CD14-positive monocyte (primary cell): ENCODE measurements around the gene ITPK1. TPM values are rescaled to one million over a fixed set of nuclear protein-coding genes. Genes with fewer than 3 reads are reported as not detected.
A peak's percentile ranks its signal among the peaks of the same experiment; 100 is the strongest.

Experiments
- DNase-seq, 3 donors: peaks; one replicate each; pipeline ENCODE4 v3.0.0-alpha.2; 2011 to 2022
- H2AFZ ChIP-seq: 2 replicates; pipeline ENCODE4 v1.6.0; 2012; ENCODE audit warnings: mild to moderate bottlenecking, low read depth, low read length, inconsistent platforms; ENCODE audit not compliant: insufficient read depth, poor library complexity, severe bottlenecking
- H3K27ac ChIP-seq, 2 donors: 1 replicate in 1 of 2; 2 replicates in 1 of 2; pipeline ENCODE4 v1.5.1; 2012 to 2013; ENCODE audit warnings: low read length in 2 of 2, control low read depth in 1 of 2, inconsistent platforms in 1 of 2, low read depth in 1 of 2, mild to moderate bottlenecking in 1 of 2
- H3K27me3 ChIP-seq, 2 donors: one replicate each; pipeline versions ENCODE4 v1.6.0 to v1.6.1; 2011 to 2013; ENCODE audit warnings: low read length in 2 of 2; ENCODE audit not compliant: control insufficient read depth in 2 of 2, insufficient read depth in 2 of 2
- H3K36me3 ChIP-seq, 2 donors: replicated peaks in 1 of 2; 1 replicate in 1 of 2; 2 replicates in 1 of 2; pipeline versions ENCODE4 v1.5.1 to v1.6.1; 2012 to 2013; ENCODE audit warnings: low read length in 2 of 2, control low read depth in 1 of 2, inconsistent platforms in 1 of 2, mild to moderate bottlenecking in 1 of 2; ENCODE audit not compliant: insufficient read depth in 2 of 2, control insufficient read depth in 1 of 2
- H3K4me1 ChIP-seq, 2 donors: 1 replicate in 1 of 2; 2 replicates in 1 of 2; pipeline versions ENCODE4 v1.5.1 to v1.6.1; 2012 to 2013; ENCODE audit warnings: low read length in 2 of 2, control low read depth in 1 of 2, inconsistent platforms in 1 of 2, mild to moderate bottlenecking in 1 of 2, moderate library complexity in 1 of 2; ENCODE audit not compliant: insufficient read depth in 2 of 2, control insufficient read depth in 1 of 2
- H3K4me2 ChIP-seq: replicated peaks from 2 replicates; pipeline ENCODE3; 2012; ENCODE audit warnings: low read length, moderate library complexity, mild to moderate bottlenecking; ENCODE audit not compliant: poor library complexity, severe bottlenecking; ENCODE audit errors: extremely low read depth
- H3K4me3 ChIP-seq, 3 experiments: fragments of 200-600 bp in 1 of 3; sonication (generic) in 1 of 3; replicated peaks in 1 of 3; 1 replicate in 2 of 3; 2 replicates in 1 of 3; pipeline ENCODE4 v1.5.1; 2011 to 2013; ENCODE audit warnings: low read length in 3 of 3, mild to moderate bottlenecking in 3 of 3, control low read depth in 2 of 3, low read depth in 2 of 3, inconsistent platforms in 1 of 3, moderate library complexity in 1 of 3
- H3K79me2 ChIP-seq: 2 replicates; pipeline ENCODE4 v1.6.0; 2012; ENCODE audit warnings: mild to moderate bottlenecking, control low read depth, inconsistent platforms, low read length, moderate library complexity; ENCODE audit not compliant: insufficient read depth
- H3K9ac ChIP-seq: 2 replicates; pipeline ENCODE4 v1.6.0; 2017; ENCODE audit warnings: low read length, mild to moderate bottlenecking; ENCODE audit not compliant: insufficient read depth, poor library complexity, severe bottlenecking
- H3K9me3 ChIP-seq, 2 donors: replicated peaks in 1 of 2; 1 replicate in 1 of 2; 2 replicates in 1 of 2; pipeline versions ENCODE4 v1.5.1 to v1.6.1; 2012 to 2013; ENCODE audit warnings: low read length in 2 of 2, control low read depth in 1 of 2; ENCODE audit not compliant: control insufficient read depth in 1 of 2, insufficient read depth in 1 of 2
- H4K20me1 ChIP-seq: 2 replicates; pipeline ENCODE4 v1.6.0; 2012; ENCODE audit warnings: mild to moderate bottlenecking, low read length, control low read depth, moderate library complexity; ENCODE audit not compliant: insufficient read depth
- H3K27ac Mint-ChIP-seq, 7 donors: one replicate each; pipeline ENCODE4 v1.8.0; 2020; ENCODE audit warnings: mild to moderate bottlenecking in 7 of 7, mixed read lengths in 7 of 7, moderate library complexity in 6 of 7, inconsistent platforms in 2 of 7
- H3K27me3 Mint-ChIP-seq, 3 donors: one replicate each; pipeline ENCODE4 v1.8.0; 2021 to 2022; ENCODE audit warnings: low read depth in 3 of 3, mild to moderate bottlenecking in 3 of 3, mixed read lengths in 3 of 3, moderate library complexity in 3 of 3, inconsistent platforms in 1 of 3
- H3K36me3 Mint-ChIP-seq, 2 donors: one replicate each; pipeline ENCODE4 v1.8.0; 2020; ENCODE audit warnings: mixed read lengths in 2 of 2, inconsistent platforms in 1 of 2, mild to moderate bottlenecking in 1 of 2
- H3K4me1 Mint-ChIP-seq: one replicate; pipeline ENCODE4 v1.8.0; 2020; ENCODE audit warnings: mild to moderate bottlenecking, mixed read lengths
- H3K4me3 Mint-ChIP-seq, 2 donors: one replicate each; pipeline ENCODE4 v1.8.0; 2020; ENCODE audit warnings: mild to moderate bottlenecking in 2 of 2, mixed read lengths in 2 of 2, moderate library complexity in 1 of 2
- H3K9me3 Mint-ChIP-seq, 7 donors: one replicate each; pipeline ENCODE4 v1.8.0; 2020 to 2022; ENCODE audit warnings: mixed read lengths in 7 of 7, mild to moderate bottlenecking in 6 of 7, moderate library complexity in 6 of 7, inconsistent platforms in 2 of 7
- CTCF ChIP-seq: fragments of 200-600 bp; IDR thresholded peaks from one replicate; pipeline ENCODE4 v1.8.0; 2022; ENCODE audit warnings: antibody characterized with exemption, mild to moderate bottlenecking
- WGBS: methylation state at CpG from one replicate; pipeline ENCODE4 v1.1.5; 2013; ENCODE audit warnings: missing lambda C conversion rate; ENCODE audit not compliant: insufficient coverage; 5-methylcytosine and 5-hydroxymethylcytosine counted together
- intact Hi-C, 2 donors: fragments of 100-400 bp; cut with micrococcal nuclease; formaldehyde crosslinking; loops; one replicate each; pipeline versions ENCODE4 v1.15.0 to v1.15.1; 2023
- polyA plus RNA-seq, 3 donors: library from polyadenylated mRNA; depleted of rRNA in 1 of 3; unstranded in 2 of 3; stranded (reverse) in 1 of 3; fragments of 300-500 nt in 2 of 3; fragments of >200 nt in 1 of 3; fragmentation: Illumina TruSeq in 2 of 3; gene quantifications; 1 replicate in 2 of 3; 2 replicates in 1 of 3; pipeline ENCODE4 v1.2.3, GENCODE V29; 2012 to 2021

The ITPK1 gene
- polyA plus RNA-seq, 3 donors: 57.1 to 144 (median 63.0) TPM

- Histone ChIP-seq H3K9me3 (no peaks in the 10 kb centered on the region), H3K4me1 (peaks cover 37 to 56% of the 10 kb centered on the region in 2 donors), H2AFZ (no peak overlapping the region), H3K4me3 (no peak overlapping the region), H3K9ac (peak overlapping the region; percentile 1), H3K36me3 (peaks cover 2 to 19% of the 10 kb centered on the region in 2 donors), H3K27me3 (no peaks in the 10 kb centered on the region), H3K4me2 (no peak overlapping the region), H3K79me2 (peaks cover 92% of the 10 kb centered on the region), H3K27ac (peak overlapping the region in 1 of 2 donors; percentile 62), H4K20me1 (peaks cover 93% of the 10 kb centered on the region)
- Mint-ChIP-seq H3K27me3 (no peaks in the 10 kb centered on the region), H3K27ac (peak overlapping the region in 5 of 7 donors; percentile 43 to 67 (median 55)), H3K9me3 (no peaks in the 10 kb centered on the region), H3K4me1 (peaks cover 74% of the 10 kb centered on the region), H3K36me3 (peaks cover 32 to 59% of the 10 kb centered on the region in 2 donors), H3K4me3 (no peak overlapping the region)
- intact Hi-C loops: no loop called here
- no peak for DNase-seq
- no peak for TF ChIP-seq CTCF
- WGBS: 79% methylated on average over 7 of the region's 10 CpGs
These were observed 51.1 kb downstream of the ITPK1 start for GRCh38 chr14:93064411-93065271.

- Mint-ChIP-seq H3K27me3 (no peaks in the 10 kb centered on the region), H3K4me1 (peaks cover 61% of the 10 kb centered on the region), H3K36me3 (peaks cover 24 to 49% of the 10 kb centered on the region in 2 donors), H3K4me3 (no peak overlapping the region), H3K9me3 (no peaks in the 10 kb centered on the region), H3K27ac (peak overlapping the region in 3 of 7 donors; percentile 37 to 80 (median 54))
- Histone ChIP-seq H3K4me3 (no peak overlapping the region), H3K36me3 (peaks cover 2 to 18% of the 10 kb centered on the region in 2 donors), H3K27ac (peak overlapping the region in 1 of 2 donors; percentile 51), H2AFZ (no peak overlapping the region), H3K4me1 (peaks cover 36 to 48% of the 10 kb centered on the region in 2 donors), H3K4me2 (no peak overlapping the region), H3K27me3 (no peaks in the 10 kb centered on the region), H3K9ac (no peak overlapping the region), H4K20me1 (peaks cover 81% of the 10 kb centered on the region), H3K9me3 (no peaks in the 10 kb centered on the region), H3K79me2 (peaks cover 79% of the 10 kb centered on the region)
- no peak for DNase-seq
- WGBS: 100% methylated on average over 5 of the region's 5 CpGs
- intact Hi-C loops: no loop called here
- TF ChIP-seq CTCF: no peak
These were observed 52.3 kb downstream of the ITPK1 start for GRCh38 chr14:93063393-93063792.
